ENCODE data around the gene GNPTAB. TPM values are rescaled to one million over a fixed set of nuclear protein-coding genes. Genes with fewer than 3 reads are reported as not detected.
"Not testable (repeated sequence)": the region's sequence is repeated elsewhere in the genome, so short reads cannot be mapped to it uniquely, and the experiment has no call there.

The GNPTAB gene
- total RNA-seq, 2 donors from 2014 or later, result 41.1 to 45.1 TPM

- DNase-seq (no peak), ATAC-seq (no peak)
- intact Hi-C loops (cut with DNase I), result no loop called here
Measured at GRCh38 chr12:101813117-101813516, 17.6 kb downstream of the GNPTAB start.

- intact Hi-C loops (cut with DNase I); DNase-seq; ATAC-seq: not testable (repeated sequence)
Measured at GRCh38 chr12:101812716-101813115, 18.0 kb downstream of the GNPTAB start.

- intact Hi-C loops (cut with DNase I); ATAC-seq; DNase-seq: not testable (repeated sequence)
Measured at GRCh38 chr12:101811342-101811741, 19.4 kb downstream of the GNPTAB start.

DNA sequence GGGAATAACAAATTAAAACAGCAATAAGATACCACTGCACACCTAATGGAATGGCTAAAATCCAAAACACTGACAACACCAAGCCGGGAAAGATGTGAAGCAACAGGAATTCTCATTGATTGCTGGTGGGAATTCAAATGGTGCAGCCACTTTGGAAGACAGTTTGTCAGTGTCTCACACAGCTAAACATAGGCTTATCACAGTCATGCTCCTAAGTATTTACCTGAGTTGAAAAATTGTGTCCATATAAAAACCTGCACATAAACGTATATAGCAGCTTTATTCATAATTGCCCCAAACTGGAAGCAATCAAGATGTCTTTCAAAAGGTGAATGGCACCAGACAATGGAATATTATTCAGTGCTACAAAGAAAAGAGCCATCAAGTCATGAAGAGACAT, 21.6 kb downstream of the GNPTAB start:
- DNase-seq, result no peak
- no peak for ATAC-seq
- intact Hi-C loops (cut with DNase I), result no loop called here

GRCh38 chr12:101806265-101806664, 24.5 kb downstream of the GNPTAB start:
- intact Hi-C loops (cut with DNase I), result no loop called here
- DNase-seq (no peak), ATAC-seq (no peak)

DNA sequence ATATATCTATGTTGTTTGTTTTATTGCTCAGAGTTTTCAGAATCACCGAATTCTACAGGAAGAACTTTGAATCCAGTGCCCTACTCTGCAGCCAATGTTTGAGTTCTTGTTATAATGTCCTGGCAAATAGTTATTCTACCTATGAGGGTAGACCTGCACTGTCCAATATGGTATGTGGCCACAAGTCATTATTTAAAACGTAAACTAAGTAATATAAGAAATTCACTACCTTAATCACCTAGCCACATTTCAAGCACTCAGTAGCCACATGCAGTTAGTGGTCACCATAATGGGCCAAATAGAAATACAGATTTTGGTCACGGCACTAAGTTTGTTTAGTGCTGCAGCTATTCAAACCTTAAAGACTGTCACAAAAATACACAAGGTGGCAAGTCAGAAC, 26.4 kb downstream of the GNPTAB start:
- no peak for DNase-seq

GRCh38 chr12:101803978-101804377, 26.8 kb downstream of the GNPTAB start:
- intact Hi-C loops (cut with DNase I), result no loop called here
- DNase-seq (no peak), ATAC-seq (no peak)

More for the DNA sequence above, 26.4 kb downstream of the GNPTAB start:
- intact Hi-C loops (cut with DNase I), result no loop called here
- no peak for ATAC-seq

GRCh38 chr12:101802486-101802885, 28.3 kb downstream of the GNPTAB start:
- intact Hi-C loops (cut with DNase I), result no loop called here
- ATAC-seq, result no peak
- no peak for DNase-seq

GRCh38 chr12:101799774-101800173, 31.0 kb downstream of the GNPTAB start:
- intact Hi-C loops (cut with DNase I), result no loop called here
- DNase-seq, result no peak
- no peak for ATAC-seq

DNA sequence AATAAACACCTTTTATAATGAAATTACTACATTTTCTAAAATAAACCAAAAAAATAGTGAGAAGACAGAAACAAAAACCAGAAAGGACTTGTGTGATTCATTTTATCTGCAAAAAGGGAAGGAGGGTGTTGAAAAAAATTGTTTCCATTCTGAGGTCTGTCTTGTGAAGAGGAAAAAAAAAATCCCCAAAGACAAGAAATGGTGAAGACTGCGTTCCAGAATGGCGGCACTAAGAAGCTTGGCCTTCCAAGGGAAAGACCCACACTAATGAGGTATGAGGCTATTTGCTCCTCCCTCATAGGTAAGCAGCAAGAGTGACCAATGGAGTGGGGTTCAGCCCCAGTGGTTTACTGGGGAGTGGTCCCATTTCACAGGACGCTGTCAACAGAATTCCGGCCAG, 35.0 kb downstream of the GNPTAB start:
- ATAC-seq (no peak), DNase-seq (no peak)
- intact Hi-C loops (cut with DNase I), result no loop called here

DNA sequence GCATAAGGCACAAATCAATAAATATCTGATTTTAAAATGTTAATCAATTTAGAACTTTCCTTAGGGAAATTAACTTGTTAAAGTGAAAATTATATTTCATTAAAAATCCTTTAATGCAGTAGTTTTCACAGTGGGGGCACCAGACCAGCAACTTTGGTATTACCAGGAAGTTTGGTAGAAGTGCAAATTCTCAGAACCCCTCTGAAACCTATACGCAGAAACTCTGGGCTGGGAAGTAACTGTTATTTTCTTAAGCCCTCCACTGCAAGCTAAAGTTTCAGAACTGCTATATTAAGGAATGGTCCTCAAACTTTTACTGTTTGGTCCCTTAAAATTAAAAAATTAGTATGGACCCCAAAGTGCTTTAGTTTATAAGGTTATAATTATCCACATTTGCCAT, 35.7 kb downstream of the GNPTAB start:
- ATAC-seq, result no peak
- no peak for DNase-seq

GRCh38 chr12:101794574-101794973, 36.2 kb downstream of the GNPTAB start:
- ATAC-seq (no peak), DNase-seq (no peak)
- intact Hi-C loops (cut with DNase I), result no loop called here

More for the DNA sequence above, 35.7 kb downstream of the GNPTAB start:
- intact Hi-C loops (cut with DNase I), result no loop called here

DNA sequence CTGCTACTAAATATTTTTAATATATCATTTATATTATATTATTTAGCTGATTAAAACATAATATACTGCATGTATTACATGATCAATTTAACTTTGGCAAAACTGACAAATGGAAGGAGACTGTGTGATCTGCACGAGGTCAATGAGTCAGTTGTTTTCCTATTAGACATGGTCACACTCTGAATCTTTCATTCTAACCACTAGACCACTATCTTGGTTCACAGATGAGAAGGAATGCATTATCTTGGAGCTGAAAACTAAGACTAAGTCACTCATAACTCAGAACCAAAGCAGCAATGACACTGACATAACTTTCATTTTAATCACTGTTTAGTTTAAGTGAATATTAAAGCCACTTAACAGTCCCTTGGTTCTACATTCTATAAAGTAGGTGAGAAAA, 37.4 kb downstream of the GNPTAB start:
- DNase-seq, result no peak
- intact Hi-C loops (cut with DNase I), result no loop called here
- no peak for ATAC-seq

DNA sequence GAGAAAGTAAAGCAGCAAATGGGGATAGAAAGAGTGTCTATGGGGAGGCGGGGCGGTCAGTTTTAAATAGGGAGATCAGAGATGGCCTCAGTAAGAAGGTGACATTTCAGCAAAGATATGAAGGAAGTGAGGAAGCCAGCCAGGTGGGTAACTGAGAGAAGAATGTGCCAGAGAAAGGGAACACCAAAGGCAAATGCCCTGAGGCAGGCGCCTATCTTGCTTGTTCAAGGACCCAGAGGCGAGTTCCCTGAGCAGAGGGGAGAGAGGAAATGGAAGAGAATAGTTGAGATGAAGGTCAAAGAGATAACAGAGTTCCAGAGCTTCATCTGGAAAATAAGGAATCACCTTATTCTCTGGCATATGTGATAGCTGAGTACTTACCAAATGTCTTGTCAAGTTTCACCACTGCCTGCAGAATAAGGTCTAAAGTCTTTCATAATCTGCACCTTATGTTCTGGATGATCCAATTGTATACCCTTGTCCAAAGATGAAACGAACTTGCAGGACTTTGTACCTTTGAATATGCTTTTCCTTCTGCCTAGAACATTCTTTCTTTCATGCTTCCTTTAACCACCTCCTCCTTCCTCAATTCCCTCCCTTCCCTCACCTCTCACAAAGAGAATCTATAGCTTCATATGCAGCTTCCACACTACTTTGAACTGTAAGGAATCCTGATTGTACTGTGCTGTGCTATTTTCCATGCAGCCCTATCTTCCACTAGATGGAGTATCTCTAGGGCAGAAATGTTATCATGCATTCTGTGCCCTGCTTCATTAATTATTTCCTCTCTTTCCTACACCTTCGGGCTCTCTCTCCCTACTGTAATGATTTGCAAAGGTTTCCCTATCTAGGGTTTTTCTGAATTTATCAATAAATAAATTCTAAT, 38.5 kb downstream of the GNPTAB start:
- DNase-seq (no peak), ATAC-seq (peak; percentile 24 to 59)

DNA sequence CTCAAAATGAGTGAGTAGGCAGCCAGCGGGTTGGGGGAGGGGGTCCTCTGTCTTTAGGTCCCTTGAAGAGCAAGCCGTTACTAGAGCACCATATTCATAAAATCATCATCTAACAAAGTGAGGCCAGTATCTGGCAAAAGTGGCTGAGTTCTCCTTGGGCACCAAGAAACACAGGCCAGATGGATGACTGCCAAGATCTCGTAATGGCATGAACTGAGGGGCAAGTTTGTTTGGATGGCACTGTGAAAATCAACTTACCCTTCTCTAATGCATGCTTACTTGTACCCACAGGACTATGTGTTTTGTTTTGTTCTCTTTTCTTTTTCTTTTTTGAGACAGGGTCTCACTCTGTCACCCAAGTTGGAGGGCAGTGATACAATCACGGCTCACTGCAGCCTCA, 41.6 kb downstream of the GNPTAB start:
- intact Hi-C loops (cut with DNase I), result no loop called here
- ATAC-seq, result no peak
- DNase-seq, result no peak

More for the DNA sequence above, 38.5 kb downstream of the GNPTAB start:
- intact Hi-C loops (cut with DNase I), result no loop called here

GRCh38 chr12:101785671-101786070, 45.1 kb downstream of the GNPTAB start:
- DNase-seq (no peak), ATAC-seq (no peak)
- intact Hi-C loops (cut with DNase I), result no loop called here

- intact Hi-C loops (cut with DNase I), result no loop called here
- DNase-seq, result no peak
- no peak for ATAC-seq
Measured at GRCh38 chr12:101784376-101784775, 46.4 kb downstream of the GNPTAB start.

- ATAC-seq (no peak), DNase-seq (no peak)
- intact Hi-C loops (cut with DNase I), result no loop called here
Measured at GRCh38 chr12:101783838-101784237, 46.9 kb downstream of the GNPTAB start.

DNA sequence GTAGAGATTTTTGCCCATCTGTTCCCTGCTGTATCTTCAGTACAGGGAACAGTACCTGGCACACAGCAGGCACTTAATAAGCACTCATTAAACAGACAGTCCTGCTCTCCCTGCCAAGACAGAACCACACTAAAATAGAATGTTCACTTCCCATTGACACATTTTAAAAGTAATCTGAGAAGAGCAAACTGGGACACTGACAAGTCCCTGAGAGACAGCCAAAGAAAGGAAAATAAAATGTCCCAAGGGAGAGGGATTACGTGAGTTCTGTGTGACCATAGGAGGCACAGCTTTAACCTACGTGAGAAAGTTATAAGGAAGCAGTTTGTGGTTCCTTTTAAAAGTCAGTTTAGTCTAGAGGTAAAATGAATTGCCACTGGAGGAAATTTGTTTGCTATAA, 47.6 kb downstream of the GNPTAB start:
- no peak for DNase-seq
- ATAC-seq, result peak; percentile 15 to 35
- intact Hi-C loops (cut with DNase I), result no loop called here

DNA sequence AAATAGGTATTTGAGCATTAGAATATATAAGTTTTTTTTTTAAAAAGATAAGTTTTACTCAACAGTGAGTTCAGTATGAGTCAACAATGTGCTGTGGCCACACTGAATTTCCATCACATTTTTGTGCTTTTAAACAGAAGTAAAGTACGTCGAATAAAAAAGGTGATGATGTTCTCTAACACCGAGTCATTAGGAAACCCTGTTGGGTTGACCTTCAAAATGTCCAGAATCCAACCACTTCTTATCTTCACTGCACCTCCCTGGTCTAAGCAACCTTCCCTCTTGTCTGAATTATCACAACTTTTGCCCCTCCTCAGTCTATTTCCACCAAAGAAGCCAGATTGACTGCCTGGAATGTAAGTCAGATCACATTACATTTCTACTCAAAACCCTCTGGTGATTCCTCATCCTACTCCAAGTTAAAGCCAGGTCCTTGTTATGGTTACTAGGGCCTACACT, 48.5 kb downstream of the GNPTAB start:
- no peak for ATAC-seq
- intact Hi-C loops (cut with DNase I), result no loop called here
- DNase-seq, result no peak

GRCh38 chr12:101781834-101782233, 48.9 kb downstream of the GNPTAB start:
- ATAC-seq (no peak), DNase-seq (no peak)
- intact Hi-C loops (cut with DNase I), result no loop called here

All from left cardiac atrium (tissue), 4 donors.